ENCODE data around the gene EPHA7.

The EPHA7 gene

DNA sequence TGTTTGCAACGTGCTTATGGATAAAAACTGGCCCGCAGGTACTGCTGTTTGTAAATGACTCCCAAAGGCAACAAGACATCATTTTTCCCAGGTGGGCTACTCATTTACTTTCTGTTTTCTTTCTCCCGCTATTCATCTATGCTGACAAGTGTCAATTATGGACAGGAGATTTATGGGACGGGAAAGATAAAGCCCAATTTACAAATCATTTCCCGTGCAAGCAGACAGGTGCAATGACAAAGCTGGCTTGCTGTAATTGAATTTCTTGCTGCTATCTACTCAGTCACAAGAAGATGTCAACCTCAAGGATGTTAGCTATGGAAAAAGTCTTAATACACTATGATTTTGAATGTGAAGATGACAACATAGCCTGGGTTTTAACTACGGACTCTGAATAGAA, 125.5 kb downstream of the EPHA7 start:
- no peak for DNase-seq (ENCODE audit: extremely low read depth, low read depth)
- TF ChIP-seq, protein P1, sequence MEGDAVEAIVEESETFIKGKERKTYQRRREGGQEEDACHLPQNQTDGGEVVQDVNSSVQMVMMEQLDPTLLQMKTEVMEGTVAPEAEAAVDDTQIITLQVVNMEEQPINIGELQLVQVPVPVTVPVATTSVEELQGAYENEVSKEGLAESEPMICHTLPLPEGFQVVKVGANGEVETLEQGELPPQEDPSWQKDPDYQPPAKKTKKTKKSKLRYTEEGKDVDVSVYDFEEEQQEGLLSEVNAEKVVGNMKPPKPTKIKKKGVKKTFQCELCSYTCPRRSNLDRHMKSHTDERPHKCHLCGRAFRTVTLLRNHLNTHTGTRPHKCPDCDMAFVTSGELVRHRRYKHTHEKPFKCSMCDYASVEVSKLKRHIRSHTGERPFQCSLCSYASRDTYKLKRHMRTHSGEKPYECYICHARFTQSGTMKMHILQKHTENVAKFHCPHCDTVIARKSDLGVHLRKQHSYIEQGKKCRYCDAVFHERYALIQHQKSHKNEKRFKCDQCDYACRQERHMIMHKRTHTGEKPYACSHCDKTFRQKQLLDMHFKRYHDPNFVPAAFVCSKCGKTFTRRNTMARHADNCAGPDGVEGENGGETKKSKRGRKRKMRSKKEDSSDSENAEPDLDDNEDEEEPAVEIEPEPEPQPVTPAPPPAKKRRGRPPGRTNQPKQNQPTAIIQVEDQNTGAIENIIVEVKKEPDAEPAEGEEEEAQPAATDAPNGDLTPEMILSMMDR (IDR thresholded peaks at IDR 0.05; ENCODE audit: low read depth, low read length): no peak

DNA sequence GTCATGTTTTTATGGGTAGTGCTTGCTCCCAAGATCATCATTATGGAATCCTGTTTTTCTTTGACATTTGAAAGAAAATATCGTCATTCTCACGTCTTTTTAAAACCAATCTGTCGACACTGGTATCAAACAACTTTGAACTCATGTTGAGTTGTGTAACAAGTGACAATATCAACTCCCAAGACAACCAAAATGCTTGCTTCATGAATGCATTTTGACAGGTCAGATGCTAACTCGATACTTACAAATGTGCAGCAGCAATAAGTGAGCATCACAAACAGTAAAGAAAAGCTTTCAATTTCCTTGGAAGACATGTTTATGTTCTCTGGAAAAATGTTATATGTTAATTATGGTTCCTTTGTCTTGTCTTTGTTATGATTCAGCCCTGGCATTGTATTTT, 125.9 kb downstream of the EPHA7 start:
- TF ChIP-seq, protein P1 (IDR thresholded peaks at IDR 0.05; ENCODE audit: low read depth, low read length): no peak
- DNase-seq (ENCODE audit: extremely low read depth, low read depth): no peak

DNA sequence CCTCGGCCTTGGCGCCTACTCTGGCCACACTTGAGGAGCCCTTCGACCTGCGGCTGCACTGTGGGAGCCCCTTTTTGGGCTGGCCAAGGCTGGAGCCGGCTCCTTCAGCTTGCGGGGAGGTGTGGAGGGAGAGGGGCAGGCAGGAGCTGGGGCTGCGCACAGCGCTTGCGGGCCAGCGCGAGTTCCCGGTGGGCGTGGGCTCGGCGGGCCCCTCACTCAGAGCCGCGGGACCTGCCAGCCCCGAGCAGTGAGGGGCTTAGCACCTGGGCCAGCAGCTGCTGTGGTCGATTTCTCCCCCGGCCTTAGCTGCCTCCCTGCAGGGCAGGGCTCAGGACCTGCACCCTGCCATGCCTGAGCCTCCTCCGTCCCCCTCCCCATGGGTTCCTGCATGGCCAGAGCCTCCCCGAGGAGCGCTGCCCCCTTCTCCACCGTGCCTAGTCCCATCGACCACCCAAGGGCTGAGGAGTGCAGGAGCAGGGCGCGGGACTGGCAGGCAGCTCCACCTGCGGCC, 136.8 kb downstream of the EPHA7 start:
- no peak for DNase-seq (ENCODE audit: extremely low read depth, low read depth)
- TF ChIP-seq, protein P1 (IDR thresholded peaks at IDR 0.05; ENCODE audit: low read depth, low read length): no peak

DNA sequence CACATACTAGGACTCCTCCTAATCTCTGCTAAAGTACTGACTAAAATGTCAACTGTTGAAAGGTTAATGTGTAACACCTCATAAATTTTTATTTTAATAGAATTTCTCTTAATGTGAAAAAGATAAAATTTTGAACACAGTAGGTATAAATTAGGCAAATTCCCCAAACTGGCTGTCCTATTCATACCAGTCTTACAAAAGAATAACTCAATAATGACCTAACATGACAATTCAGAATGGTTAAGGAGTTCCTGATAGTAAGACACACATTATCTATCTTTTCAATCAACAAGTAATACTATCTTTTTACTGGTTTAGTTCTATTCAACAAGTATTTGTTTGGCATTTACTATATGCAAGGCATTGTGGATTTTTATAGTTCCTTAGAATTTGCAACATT, 141.1 kb downstream of the EPHA7 start:
- TF ChIP-seq, protein P1 (IDR thresholded peaks at IDR 0.05; ENCODE audit: low read depth, low read length): no peak
- DNase-seq (ENCODE audit: extremely low read depth, low read depth): no peak

DNA sequence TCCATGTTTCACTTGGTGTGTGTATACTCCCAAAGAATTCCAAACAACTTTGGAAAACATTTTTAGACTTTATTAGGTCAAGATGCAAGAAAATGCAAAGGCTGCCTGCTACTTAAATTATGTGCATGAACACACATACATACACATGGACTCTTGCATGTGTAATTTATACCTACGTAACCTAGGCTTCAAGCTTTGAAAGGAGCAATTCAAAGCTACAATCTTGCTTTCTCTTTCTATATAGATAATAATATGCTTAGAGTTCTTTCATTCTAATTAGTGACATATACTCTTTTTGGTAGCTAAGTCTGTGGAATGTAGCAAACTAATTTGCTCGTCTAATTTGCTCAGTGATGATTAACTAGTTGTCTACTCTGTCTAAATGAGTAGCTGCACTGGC, 146.5 kb downstream of the EPHA7 start:
- no peak for DNase-seq (ENCODE audit: extremely low read depth, low read depth)
- TF ChIP-seq, protein P1 (IDR thresholded peaks at IDR 0.05; ENCODE audit: low read depth, low read length): no peak

DNA sequence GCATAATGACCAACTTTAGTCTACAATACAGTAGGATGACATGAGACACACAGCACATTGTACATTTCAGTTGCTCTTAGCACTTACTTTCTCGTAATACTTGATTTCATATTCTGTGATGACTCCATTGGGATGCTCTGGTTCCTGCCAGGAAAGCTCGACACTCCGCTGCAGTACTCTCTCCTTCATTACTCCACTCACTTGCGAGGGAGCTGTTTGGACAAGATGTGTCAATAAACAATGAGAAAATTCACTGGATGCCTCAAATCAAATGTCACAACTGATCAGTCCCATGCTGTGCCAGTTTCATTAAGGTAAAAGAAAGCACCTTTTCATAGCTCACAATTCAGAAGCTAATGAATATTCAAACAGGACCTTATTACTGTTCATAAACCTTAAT, 147.1 kb downstream of the EPHA7 start:
- TF ChIP-seq, protein P1 (IDR thresholded peaks at IDR 0.05; ENCODE audit: low read depth, low read length): no peak
- DNase-seq (ENCODE audit: extremely low read depth, low read depth): no peak

DNA sequence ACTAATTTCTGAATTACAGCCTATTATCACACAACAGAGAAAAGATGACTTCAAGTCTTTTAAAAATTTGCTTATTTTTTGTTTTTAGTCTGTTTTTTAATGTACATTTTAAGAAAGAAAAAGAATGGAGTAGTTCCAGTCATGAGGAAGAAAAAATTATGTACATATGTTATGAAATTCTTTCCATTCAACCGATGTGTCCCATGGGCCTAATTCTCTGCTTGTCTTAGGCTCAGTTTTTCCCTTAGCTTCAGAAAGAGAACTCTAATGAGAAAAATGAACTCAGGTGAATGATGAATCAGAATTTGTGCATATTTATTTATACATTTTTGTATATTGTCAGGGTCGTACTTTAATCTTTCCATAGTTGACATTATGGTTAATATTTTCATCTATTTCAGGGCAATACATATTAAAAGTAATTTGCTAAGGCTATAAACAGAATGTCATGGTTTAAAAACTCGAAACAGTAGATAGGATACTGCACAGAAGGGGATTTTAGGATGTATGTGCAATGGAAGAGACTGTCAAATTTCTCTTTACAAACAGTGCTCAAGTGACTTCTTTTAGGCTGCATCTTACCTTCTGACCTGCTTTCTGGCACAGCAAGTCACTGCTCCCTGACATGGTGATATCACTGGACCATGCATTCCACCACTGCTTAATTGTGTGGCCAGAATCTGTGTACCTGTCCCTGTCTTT, 153.1 kb downstream of the EPHA7 start:
- TF ChIP-seq, protein P1 (IDR thresholded peaks at IDR 0.05; ENCODE audit: low read depth, low read length): no peak

More for the DNA sequence above, 153.1 kb downstream of the EPHA7 start:
- no peak for DNase-seq (ENCODE audit: extremely low read depth, low read depth)

Data from AG09319 (cell line).